HG02642 (cell line): ENCODE data around the gene DLG5.

Experiments used
- ATAC-seq: cut with Tn5 transposase; IDR thresholded peaks from one replicate; pipeline ENCODE4 v1.9.1; 2021; ENCODE audit warnings: mild to moderate bottlenecking; ENCODE audit not compliant: unreplicated experiment, poor library complexity

Gene DLG5

GRCh38 chr10:77872947-77873535 is 53.5 kb downstream of the DLG5 start:
- no peak for ATAC-seq

- ATAC-seq = no peak
Measured at GRCh38 chr10:77872151-77872946, 54.2 kb downstream of the DLG5 start.

GRCh38 chr10:77869626-77870420 is 56.7 kb downstream of the DLG5 start:
- no peak for ATAC-seq

GRCh38 chr10:77868523-77868922 is 58.0 kb downstream of the DLG5 start:
- ATAC-seq = no peak

- no peak for ATAC-seq
Measured at GRCh38 chr10:77867124-77867719, 59.3 kb downstream of the DLG5 start.

- ATAC-seq = no peak
Measured at GRCh38 chr10:77866598-77866997, 60.0 kb downstream of the DLG5 start.

- no peak for ATAC-seq
Measured at GRCh38 chr10:77865580-77866324, 60.8 kb downstream of the DLG5 start.

GRCh38 chr10:77864151-77864851 is 62.3 kb downstream of the DLG5 start:
- ATAC-seq = no peak

- no peak for ATAC-seq
Measured at GRCh38 chr10:77863446-77863845, 63.1 kb downstream of the DLG5 start.

GRCh38 chr10:77862595-77862994 is 64.0 kb downstream of the DLG5 start:
- no peak for ATAC-seq

- no peak for ATAC-seq
Measured at GRCh38 chr10:77861366-77861765, 65.2 kb downstream of the DLG5 start.

GRCh38 chr10:77859865-77860282 is 66.7 kb downstream of the DLG5 start:
- no peak for ATAC-seq

- ATAC-seq = no peak
Measured at GRCh38 chr10:77859200-77859864, 67.2 kb downstream of the DLG5 start.

- no peak for ATAC-seq
Measured at GRCh38 chr10:77857272-77857671, 69.3 kb downstream of the DLG5 start.

- no peak for ATAC-seq
Measured at GRCh38 chr10:77856566-77856965, 70.0 kb downstream of the DLG5 start.

- no peak for ATAC-seq
Measured at GRCh38 chr10:77855404-77856155, 71.0 kb downstream of the DLG5 start.

- ATAC-seq = no peak
Measured at GRCh38 chr10:77854115-77854514, 72.4 kb downstream of the DLG5 start.

- ATAC-seq = no peak
Measured at GRCh38 chr10:77853256-77853655, 73.3 kb downstream of the DLG5 start.
